ENCODE measurements around the gene C16orf92.

The C16orf92 gene

GRCh38 chr16:29989111-29989858, 33.7 kb upstream of the C16orf92 start:
- DNase-seq = no peak

- no peak for DNase-seq
These were observed 33.0 kb upstream of the C16orf92 start for GRCh38 chr16:29990034-29990433.

GRCh38 chr16:29990883-29991570, 32.0 kb upstream of the C16orf92 start:
- no peak for DNase-seq

- DNase-seq = no peak
These were observed 31.5 kb upstream of the C16orf92 start for GRCh38 chr16:29991571-29991904.

GRCh38 chr16:29992344-29992967, 30.5 kb upstream of the C16orf92 start:
- DNase-seq = no peak

GRCh38 chr16:29993191-29993902, 29.7 kb upstream of the C16orf92 start:
- DNase-seq = no peak

GRCh38 chr16:29993903-29994599, 28.9 kb upstream of the C16orf92 start:
- DNase-seq = no peak

GRCh38 chr16:29994600-29995323, 28.2 kb upstream of the C16orf92 start:
- DNase-seq = no peak

- peak; percentile 71 for DNase-seq
These were observed 27.6 kb upstream of the C16orf92 start, which contains the start of gene HIRIP3 for GRCh38 chr16:29995324-29995910. Gene HIRIP3, minus strand, starts transcription at chr16:29995617. Its CDS starts 12 bp downstream, at chr16:29995605.

GRCh38 chr16:29995911-29996765, 26.9 kb upstream of the C16orf92 start, which contains the start of gene INO80E:
Gene INO80E, plus strand, starts transcription at chr16:29996241. Its CDS starts 70 bp downstream, at chr16:29996311.
- DNase-seq = peak; percentile 90

- no peak for DNase-seq
These were observed 26.2 kb upstream of the C16orf92 start for GRCh38 chr16:29996766-29997250.

GRCh38 chr16:29999605-30000004, 23.4 kb upstream of the C16orf92 start:
- no peak for DNase-seq

GRCh38 chr16:30000735-30001631, 22.0 kb upstream of the C16orf92 start:
- no peak for DNase-seq

GRCh38 chr16:30002614-30003346, 20.2 kb upstream of the C16orf92 start:
- DNase-seq = no peak

- DNase-seq = no peak
These were observed 19.2 kb upstream of the C16orf92 start for GRCh38 chr16:30003670-30004423.

GRCh38 chr16:30004424-30004776, 18.6 kb upstream of the C16orf92 start:
- DNase-seq = peak; percentile 44

GRCh38 chr16:30004811-30005242, 18.2 kb upstream of the C16orf92 start:
- peak; percentile 63 for DNase-seq
